Astrocyte (in vitro differentiated cells and primary cell): ENCODE results near the gene EIF3L.

Experiments used
- EZH2 ChIP-seq: IDR thresholded peaks from 2 replicates; pipeline ENCODE4 v1.6.1; 2012; ENCODE audit warnings: mild to moderate bottlenecking, low read length, inconsistent platforms; ENCODE audit not compliant: insufficient read depth
- TF ChIP-seq, protein P1 (sequence below): IDR thresholded peaks from 2 replicates; pipeline ENCODE4 v1.5.1; 2011; ENCODE audit warnings: low read depth, mild to moderate bottlenecking, inconsistent platforms, low read length, moderate library complexity; ENCODE audit not compliant: insufficient read depth

DNA sequence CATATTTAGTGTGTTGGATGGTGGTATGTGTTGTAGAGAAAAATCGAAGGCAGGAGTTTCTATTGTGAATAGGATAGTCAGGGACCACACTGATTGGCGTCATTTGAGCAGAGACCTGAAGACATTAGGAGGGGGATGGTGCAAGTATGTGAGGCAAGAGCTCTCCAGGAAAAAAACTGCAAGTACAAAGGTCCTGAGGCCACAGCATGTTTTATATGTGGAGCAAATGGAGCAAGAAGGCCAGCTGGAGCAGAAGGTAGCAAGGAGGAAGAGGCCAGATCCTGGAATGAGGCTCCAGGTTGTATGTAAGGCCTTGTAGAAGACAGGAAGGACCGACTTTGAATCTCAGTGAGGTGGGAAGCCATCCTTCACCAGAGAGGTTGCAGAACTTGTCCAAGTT, 42.7 kb downstream of the EIF3L start:
- TF ChIP-seq, protein P1, sequence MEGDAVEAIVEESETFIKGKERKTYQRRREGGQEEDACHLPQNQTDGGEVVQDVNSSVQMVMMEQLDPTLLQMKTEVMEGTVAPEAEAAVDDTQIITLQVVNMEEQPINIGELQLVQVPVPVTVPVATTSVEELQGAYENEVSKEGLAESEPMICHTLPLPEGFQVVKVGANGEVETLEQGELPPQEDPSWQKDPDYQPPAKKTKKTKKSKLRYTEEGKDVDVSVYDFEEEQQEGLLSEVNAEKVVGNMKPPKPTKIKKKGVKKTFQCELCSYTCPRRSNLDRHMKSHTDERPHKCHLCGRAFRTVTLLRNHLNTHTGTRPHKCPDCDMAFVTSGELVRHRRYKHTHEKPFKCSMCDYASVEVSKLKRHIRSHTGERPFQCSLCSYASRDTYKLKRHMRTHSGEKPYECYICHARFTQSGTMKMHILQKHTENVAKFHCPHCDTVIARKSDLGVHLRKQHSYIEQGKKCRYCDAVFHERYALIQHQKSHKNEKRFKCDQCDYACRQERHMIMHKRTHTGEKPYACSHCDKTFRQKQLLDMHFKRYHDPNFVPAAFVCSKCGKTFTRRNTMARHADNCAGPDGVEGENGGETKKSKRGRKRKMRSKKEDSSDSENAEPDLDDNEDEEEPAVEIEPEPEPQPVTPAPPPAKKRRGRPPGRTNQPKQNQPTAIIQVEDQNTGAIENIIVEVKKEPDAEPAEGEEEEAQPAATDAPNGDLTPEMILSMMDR = no peak
- TF ChIP-seq EZH2 = no peak
